Fibroblast of lung (primary cell): ENCODE results near the gene PHC2. TPM values are rescaled to one million over a fixed set of nuclear protein-coding genes. Genes with fewer than 3 reads are reported as not detected.

ENCODE experiments used
- DNase-seq, 2 donors: peaks; one replicate each; pipeline versions ENCODE4 v3.0.0 to v3.0.0-alpha.2; 2010; ENCODE audit warnings: low read depth in 2 of 2
- H2AFZ ChIP-seq: 2 replicates; pipeline ENCODE4 v1.5.1; 2012; ENCODE audit warnings: low read length, control low read depth, inconsistent platforms
- H3K27ac ChIP-seq: 2 replicates; pipeline ENCODE4 v1.5.1; 2011; ENCODE audit warnings: low read length, control low read depth; ENCODE audit not compliant: insufficient read depth
- H3K27me3 ChIP-seq: 2 replicates; pipeline ENCODE4 v1.5.1; 2011; ENCODE audit warnings: mild to moderate bottlenecking, low read length; ENCODE audit not compliant: control insufficient read depth, insufficient read depth
- H3K36me3 ChIP-seq: 2 replicates; pipeline ENCODE4 v1.5.1; 2011; ENCODE audit warnings: low read length; ENCODE audit not compliant: control insufficient read depth, insufficient read depth
- H3K4me1 ChIP-seq: 2 replicates; pipeline ENCODE4 v1.5.1; 2011; ENCODE audit warnings: low read length; ENCODE audit not compliant: control insufficient read depth, insufficient read depth; ENCODE audit errors: extremely low read depth
- H3K4me2 ChIP-seq: 2 replicates; pipeline ENCODE4 v1.5.1; 2011; ENCODE audit warnings: low read length, control low read depth; ENCODE audit not compliant: insufficient read depth; ENCODE audit errors: extremely low read depth
- H3K4me3 ChIP-seq, 4 experiments: fragments of 200-600 bp in 1 of 4; sonication (generic) in 1 of 4; replicated peaks in 1 of 4; 2 replicates each; pipeline ENCODE4 v1.5.1; 2011 to 2016; ENCODE audit warnings: low read length in 4 of 4, low read depth in 3 of 4, mild to moderate bottlenecking in 3 of 4, control low read depth in 2 of 4, inconsistent platforms in 1 of 4, mixed read lengths in 1 of 4; ENCODE audit not compliant: insufficient read depth in 1 of 4; ENCODE audit errors: control extremely low read depth in 1 of 4
- H3K79me2 ChIP-seq: 2 replicates; pipeline ENCODE4 v1.5.1; 2012; ENCODE audit warnings: mild to moderate bottlenecking, low read length, inconsistent platforms; ENCODE audit not compliant: control insufficient read depth, insufficient read depth
- H3K9ac ChIP-seq: 2 replicates; pipeline ENCODE4 v1.5.1; 2011; ENCODE audit warnings: mild to moderate bottlenecking, low read length, control low read depth; ENCODE audit not compliant: insufficient read depth
- H3K9me3 ChIP-seq: 2 replicates; pipeline ENCODE4 v1.5.1; 2012; ENCODE audit warnings: low read depth, low read length; ENCODE audit not compliant: control insufficient read depth, insufficient read depth
- H4K20me1 ChIP-seq: 2 replicates; pipeline ENCODE4 v1.5.1; 2011; ENCODE audit warnings: low read length; ENCODE audit not compliant: control insufficient read depth, insufficient read depth; ENCODE audit errors: extremely low read depth
- CTCF ChIP-seq, 2 donors: IDR thresholded peaks in 1 of 2; conservative IDR thresholded peaks in 1 of 2; 1 replicate in 1 of 2; 2 replicates in 1 of 2; pipeline ENCODE4 v1.5.1; 2011 to 2012; ENCODE audit warnings: low read length in 2 of 2, control low read depth in 1 of 2, inconsistent platforms in 1 of 2, low read depth in 1 of 2, mild to moderate bottlenecking in 1 of 2
- EZH2 ChIP-seq: IDR thresholded peaks from 2 replicates; pipeline ENCODE4 v1.5.1; 2012; ENCODE audit warnings: low read length, control low read depth, mild to moderate bottlenecking; ENCODE audit errors: missing control alignments
- polyA plus RNA-seq, 2 donors: library from polyadenylated mRNA; depleted of rRNA in 1 of 2; stranded (reverse) in 1 of 2; unstranded in 1 of 2; fragments of >200 nt; gene quantifications; 2 replicates each; pipeline ENCODE4 v1.2.1, GENCODE V29; 2011 to 2012; ENCODE audit warnings: missing spikeins in 1 of 2
- total RNA-seq: library from RNA; depleted of rRNA; stranded (reverse); fragments of >200 nt; gene quantifications from 2 replicates; pipeline ENCODE4 v1.2.1, GENCODE V29; 2014

Gene PHC2
- total and polyA plus RNA-seq, 2 donors (not counting 1 experiment from before 2014, with no cell fraction given), result 62.6 to 75.8 TPM

- no peaks in the 10 kb centered on the region for H3K27me3 ChIP-seq
- no peaks in the 10 kb centered on the region for H3K36me3 ChIP-seq
- no peak overlapping the region for H2AFZ ChIP-seq
- no peaks in the 10 kb centered on the region for H4K20me1 ChIP-seq
- peaks cover 31% of the 10 kb centered on the region for H3K79me2 ChIP-seq
- peaks cover 4% of the 10 kb centered on the region for H3K4me1 ChIP-seq
- no peak overlapping the region for H3K4me2 ChIP-seq
- H3K27ac ChIP-seq, result no peak overlapping the region
- no peaks in the 10 kb centered on the region for H3K9me3 ChIP-seq
- H3K4me3 ChIP-seq, result no peak overlapping the region
- no peak overlapping the region for H3K9ac ChIP-seq
- no peak for TF ChIP-seq EZH2
- TF ChIP-seq CTCF (conservative IDR thresholded peaks at IDR 0.05 in 1 of 2, IDR thresholded peaks at IDR 0.05 in 1 of 2; ENCODE audit: low read depth in 1 of 2, low read length in 2 of 2), result no peak
- peak; percentile 54 to 73 for DNase-seq
Observed at GRCh38 chr1:33424205-33424604, 6.7 kb downstream of the PHC2 start.

- no peaks in the 10 kb centered on the region for H3K27me3 ChIP-seq
- peaks cover 4% of the 10 kb centered on the region for H3K4me1 ChIP-seq
- H3K4me3 ChIP-seq, result no peak overlapping the region
- H3K9ac ChIP-seq, result no peak overlapping the region
- no peaks in the 10 kb centered on the region for H4K20me1 ChIP-seq
- no peak overlapping the region for H3K27ac ChIP-seq
- no peak overlapping the region for H2AFZ ChIP-seq
- no peaks in the 10 kb centered on the region for H3K9me3 ChIP-seq
- TF ChIP-seq CTCF (conservative IDR thresholded peaks at IDR 0.05 in 1 of 2, IDR thresholded peaks at IDR 0.05 in 1 of 2; ENCODE audit: low read depth in 1 of 2, low read length in 2 of 2) (no peak), EZH2 (no peak)
- peaks cover 11% of the 10 kb centered on the region for H3K79me2 ChIP-seq
- DNase-seq, result peak in 1 of 2 donors; percentile 71
- H3K36me3 ChIP-seq, result no peaks in the 10 kb centered on the region
- H3K4me2 ChIP-seq, result peak overlapping the region; percentile 23
Observed at GRCh38 chr1:33420870-33421775, 9.8 kb downstream of the PHC2 start.

- Histone ChIP-seq H2AFZ (no peak overlapping the region), H4K20me1 (no peaks in the 10 kb centered on the region), H3K9me3 (peaks cover 3% of the 10 kb centered on the region), H3K27me3 (no peaks in the 10 kb centered on the region), H3K9ac (no peak overlapping the region), H3K79me2 (peaks cover 16% of the 10 kb centered on the region), H3K4me2 (no peak overlapping the region), H3K4me3 (no peak overlapping the region), H3K36me3 (no peaks in the 10 kb centered on the region), H3K27ac (no peak overlapping the region), H3K4me1 (peaks cover 4% of the 10 kb centered on the region)
- no peak for DNase-seq
- TF ChIP-seq EZH2 (no peak), CTCF (conservative IDR thresholded peaks at IDR 0.05 in 1 of 2, IDR thresholded peaks at IDR 0.05 in 1 of 2; ENCODE audit: low read depth in 1 of 2, low read length in 2 of 2) (no peak)
Observed at GRCh38 chr1:33418811-33419210, 12.1 kb downstream of the PHC2 start.
